Left ventricle myocardium inferior (tissue), 1 donor: Measurements from ENCODE around the gene SYNDIG1. TPM values are rescaled to one million over a fixed set of nuclear protein-coding genes. Genes with fewer than 3 reads are reported as not detected.
A peak's percentile ranks its signal among the peaks of the same experiment; 100 is the strongest.

Experiments used
- DNase-seq: peaks from one replicate; pipeline ENCODE4 v3.0.0-alpha.2; 2020
- H3K27ac ChIP-seq: fragments of 200-600 bp; replicated peaks from 2 replicates; pipeline ENCODE4 v1.8.0; 2021
- H3K27me3 ChIP-seq: fragments of 200-600 bp; 2 replicates; pipeline ENCODE4 v1.8.0; 2021; ENCODE audit warnings: low read depth
- H3K36me3 ChIP-seq: fragments of 200-600 bp; 2 replicates; pipeline ENCODE4 v1.8.0; 2021
- H3K4me1 ChIP-seq: fragments of 200-600 bp; 2 replicates; pipeline ENCODE4 v1.8.0; 2021
- H3K4me3 ChIP-seq: fragments of 200-600 bp; 2 replicates; pipeline ENCODE4 v1.8.0; 2021; ENCODE audit warnings: mild to moderate bottlenecking, moderate library complexity
- H3K9me3 ChIP-seq: fragments of 200-600 bp; replicated peaks from 2 replicates; pipeline ENCODE4 v1.8.0; 2021
- intact Hi-C: fragments of 100-400 bp; cut with micrococcal nuclease; formaldehyde crosslinking; loops from one replicate; pipeline ENCODE4 v1.11.0; 2022
- total RNA-seq: library from RNA; stranded (reverse); fragmentation: NEBNext Ultra II Directional; extraction: Animal tissue kit (Norgen Biotek cat#: 25700); gene quantifications from one replicate; pipeline ENCODE4 v1.2.1, GENCODE V29; 2021
- TF ChIP-seq, protein P1 (sequence below): fragments of 200-600 bp; IDR thresholded peaks from 2 replicates; pipeline ENCODE4 v1.8.0; 2021; ENCODE audit warnings: antibody characterized with exemption, mild to moderate bottlenecking, borderline replicate concordance
- donor health status: DM: no; HTN: yes; CAD: no; lungs with severe emphysema.

Gene SYNDIG1
- total RNA-seq, 1 donor from 2014 or later, result 21.4 TPM

DNA sequence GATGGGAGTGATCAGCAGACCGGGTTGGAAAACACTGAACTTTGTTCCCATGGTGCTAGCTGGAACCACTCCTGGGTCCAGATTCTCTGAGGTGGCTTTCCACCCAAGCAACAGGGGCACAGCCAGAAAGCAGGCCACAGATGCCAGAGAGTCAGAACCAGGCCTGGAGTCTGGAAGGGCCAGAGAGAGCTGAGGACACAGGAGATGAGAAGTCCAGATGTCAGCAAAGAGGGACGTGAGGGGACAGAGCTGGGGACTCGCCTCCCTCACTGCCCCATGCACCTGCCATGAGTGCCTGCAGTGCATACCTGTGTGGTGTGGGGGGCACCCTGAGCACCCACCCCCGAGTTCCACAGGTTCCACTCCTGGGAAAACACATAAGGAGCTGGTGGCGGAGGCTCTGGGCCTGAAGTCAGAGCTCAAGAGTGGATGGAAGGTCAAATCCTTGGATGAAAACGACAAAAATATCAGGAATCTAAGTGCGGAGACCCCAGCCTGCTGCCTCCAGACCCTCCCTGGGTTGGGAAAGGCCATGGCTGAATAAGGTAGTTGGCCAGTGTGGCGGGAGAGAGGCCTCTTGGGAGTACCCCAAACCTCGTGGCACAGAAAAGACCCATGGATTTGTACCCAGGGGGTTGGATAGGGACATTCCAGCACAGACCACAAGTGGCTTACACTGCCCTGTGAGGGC is 224.2 kb downstream of the SYNDIG1 start:
- Histone ChIP-seq H3K9me3 (no peaks in the 10 kb centered on the region), H3K4me3 (no peak overlapping the region), H3K4me1 (peaks cover 22% of the 10 kb centered on the region), H3K27ac (peak overlapping the region; percentile 50), H3K36me3 (no peaks in the 10 kb centered on the region), H3K27me3 (peaks cover 17% of the 10 kb centered on the region)
- TF ChIP-seq, protein P1, sequence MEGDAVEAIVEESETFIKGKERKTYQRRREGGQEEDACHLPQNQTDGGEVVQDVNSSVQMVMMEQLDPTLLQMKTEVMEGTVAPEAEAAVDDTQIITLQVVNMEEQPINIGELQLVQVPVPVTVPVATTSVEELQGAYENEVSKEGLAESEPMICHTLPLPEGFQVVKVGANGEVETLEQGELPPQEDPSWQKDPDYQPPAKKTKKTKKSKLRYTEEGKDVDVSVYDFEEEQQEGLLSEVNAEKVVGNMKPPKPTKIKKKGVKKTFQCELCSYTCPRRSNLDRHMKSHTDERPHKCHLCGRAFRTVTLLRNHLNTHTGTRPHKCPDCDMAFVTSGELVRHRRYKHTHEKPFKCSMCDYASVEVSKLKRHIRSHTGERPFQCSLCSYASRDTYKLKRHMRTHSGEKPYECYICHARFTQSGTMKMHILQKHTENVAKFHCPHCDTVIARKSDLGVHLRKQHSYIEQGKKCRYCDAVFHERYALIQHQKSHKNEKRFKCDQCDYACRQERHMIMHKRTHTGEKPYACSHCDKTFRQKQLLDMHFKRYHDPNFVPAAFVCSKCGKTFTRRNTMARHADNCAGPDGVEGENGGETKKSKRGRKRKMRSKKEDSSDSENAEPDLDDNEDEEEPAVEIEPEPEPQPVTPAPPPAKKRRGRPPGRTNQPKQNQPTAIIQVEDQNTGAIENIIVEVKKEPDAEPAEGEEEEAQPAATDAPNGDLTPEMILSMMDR, result no peak
- DNase-seq, result no peak
- intact Hi-C loops, result no loop called here

DNA sequence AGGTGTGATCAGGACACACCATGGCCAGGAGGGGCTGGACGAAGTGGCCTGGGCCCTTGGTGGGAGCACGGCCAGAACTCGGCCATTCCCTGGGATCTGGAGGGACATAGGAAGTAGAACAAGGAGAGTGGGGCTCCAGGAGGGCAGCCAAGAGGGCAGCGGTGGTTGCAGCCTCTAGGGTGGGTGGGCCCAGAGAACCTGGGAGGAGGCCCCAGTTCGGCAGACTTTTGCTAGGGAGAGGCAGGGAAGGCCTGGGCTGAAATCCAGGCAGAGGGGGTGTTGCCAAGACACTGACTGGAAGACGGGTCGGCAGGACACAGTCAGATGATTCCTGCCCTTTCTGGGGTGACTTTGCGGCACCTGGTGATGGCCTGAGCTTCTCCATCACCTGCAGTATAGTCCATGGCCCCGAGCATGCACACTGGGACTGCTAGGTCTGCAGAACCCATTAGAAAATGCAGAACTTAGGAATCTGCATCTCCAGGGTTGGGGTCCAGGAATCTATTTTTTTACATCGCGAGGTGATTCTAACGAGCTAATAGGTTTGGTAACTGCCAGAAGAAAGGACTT is 224.8 kb downstream of the SYNDIG1 start:
- DNase-seq, result no peak
- H3K4me1 ChIP-seq, result peaks cover 22% of the 10 kb centered on the region
- H3K4me3 ChIP-seq, result no peak overlapping the region
- peaks cover 17% of the 10 kb centered on the region for H3K27me3 ChIP-seq
- no peaks in the 10 kb centered on the region for H3K9me3 ChIP-seq
- intact Hi-C loops, result no loop called here
- peak overlapping the region; percentile 50 for H3K27ac ChIP-seq
- H3K36me3 ChIP-seq, result no peaks in the 10 kb centered on the region
- TF ChIP-seq, protein P1, result no peak

DNA sequence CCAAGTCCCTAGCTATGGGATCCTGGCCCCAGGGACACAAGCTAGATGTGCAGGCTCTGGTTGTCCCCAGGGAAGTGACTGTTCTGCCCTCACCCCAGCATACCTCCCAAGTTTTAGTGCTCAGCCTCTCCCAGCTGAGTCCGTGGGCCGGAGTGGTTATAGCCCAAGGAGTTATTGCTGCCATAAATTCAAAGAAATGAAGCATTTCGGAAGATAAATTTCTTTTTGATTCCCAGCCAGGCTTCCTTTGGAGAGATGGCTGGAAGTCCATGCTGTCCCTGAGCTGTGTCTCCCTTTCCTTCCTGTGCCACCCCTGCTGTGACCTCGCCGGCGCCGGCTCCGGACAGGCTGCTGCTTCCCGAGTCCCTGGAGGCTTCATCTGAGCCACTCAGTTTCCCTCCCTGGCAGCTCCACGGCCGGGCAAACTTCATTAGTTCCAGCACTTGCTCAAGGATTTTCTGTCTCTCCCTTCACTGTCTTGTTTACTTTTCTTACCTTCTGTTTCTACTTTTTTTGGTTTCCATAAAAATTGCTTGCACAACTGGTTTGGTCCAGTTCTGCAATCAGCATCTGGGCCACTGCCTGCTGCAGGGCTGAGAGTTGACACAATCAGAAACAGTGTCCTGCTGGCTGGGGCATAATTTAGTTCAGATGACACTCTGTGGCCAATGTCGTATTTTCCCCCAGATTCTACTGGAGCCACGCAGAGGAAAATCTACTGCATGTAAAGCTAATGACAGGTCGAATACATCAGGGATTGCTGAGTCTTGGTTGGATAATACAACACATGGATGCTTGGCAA is 225.5 kb downstream of the SYNDIG1 start:
- H3K27ac ChIP-seq, result peak overlapping the region; percentile 50
- H3K4me3 ChIP-seq, result no peak overlapping the region
- no peaks in the 10 kb centered on the region for H3K36me3 ChIP-seq
- H3K27me3 ChIP-seq, result peaks cover 17% of the 10 kb centered on the region
- peaks cover 22% of the 10 kb centered on the region for H3K4me1 ChIP-seq
- intact Hi-C loops, result no loop called here
- no peaks in the 10 kb centered on the region for H3K9me3 ChIP-seq
- TF ChIP-seq, protein P1, result no peak
- DNase-seq, result peak; percentile 40

DNA sequence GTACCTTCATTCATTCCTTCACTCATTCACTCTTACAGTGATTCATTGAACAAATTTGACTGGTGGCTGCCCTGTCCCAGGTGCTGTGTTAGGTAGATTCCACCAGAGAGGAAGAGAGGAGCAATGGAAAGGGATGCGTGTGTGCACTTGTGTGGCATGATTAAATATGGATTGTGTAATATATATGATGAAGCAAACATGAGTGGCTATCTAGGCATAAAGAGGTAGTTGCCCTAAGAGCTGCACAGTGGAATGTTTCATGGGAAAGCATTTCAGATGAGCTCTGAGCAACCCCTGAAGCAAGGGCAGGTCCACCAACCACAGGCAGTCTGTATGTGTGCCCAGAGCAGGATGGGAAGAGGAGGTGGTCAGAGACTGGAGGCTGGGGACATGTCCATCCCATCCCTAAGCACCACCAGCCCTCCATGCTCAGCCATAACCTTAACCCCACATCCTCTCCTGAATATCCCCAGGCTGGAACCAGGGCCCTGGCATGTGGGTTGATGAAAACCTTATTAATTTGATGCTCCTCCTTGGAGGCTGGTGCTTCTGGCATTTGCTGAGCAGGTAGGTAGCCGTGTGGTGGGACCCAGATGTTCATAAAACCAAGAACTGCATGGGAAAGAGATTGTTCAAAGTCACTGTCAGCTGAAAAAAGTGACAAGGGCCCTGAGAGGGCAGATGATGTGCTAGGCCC is 226.2 kb downstream of the SYNDIG1 start:
- intact Hi-C loops, result no loop called here
- Histone ChIP-seq H3K4me3 (no peak overlapping the region), H3K4me1 (peaks cover 22% of the 10 kb centered on the region), H3K27me3 (peaks cover 14% of the 10 kb centered on the region), H3K9me3 (no peaks in the 10 kb centered on the region), H3K36me3 (no peaks in the 10 kb centered on the region), H3K27ac (no peak overlapping the region)
- no peak for DNase-seq
- TF ChIP-seq, protein P1, result no peak

DNA sequence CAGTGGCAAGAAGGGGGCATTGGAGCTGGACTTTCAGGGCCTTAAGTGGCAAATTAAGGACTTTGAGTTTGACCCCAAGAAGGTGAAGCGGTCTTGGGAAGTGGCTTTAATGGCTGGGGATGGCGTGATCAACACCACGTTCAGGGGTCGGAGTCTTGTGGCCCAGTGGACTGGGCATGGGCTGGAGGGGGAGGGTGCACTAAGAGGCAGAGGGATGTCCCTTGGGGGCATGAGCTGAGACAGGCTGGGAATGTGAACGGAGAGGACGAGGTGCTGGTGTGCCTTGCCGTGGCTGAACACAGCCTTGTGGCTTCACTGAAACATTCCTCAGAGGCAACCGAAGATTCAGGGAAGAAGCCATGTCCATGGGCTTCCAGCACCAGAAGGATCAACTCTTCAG is 227.0 kb downstream of the SYNDIG1 start:
- TF ChIP-seq, protein P1, result no peak
- intact Hi-C loops, result no loop called here
- H3K4me1 ChIP-seq, result peaks cover 22% of the 10 kb centered on the region

More for the DNA sequence above, 227.0 kb downstream of the SYNDIG1 start:
- H3K9me3 ChIP-seq, result no peaks in the 10 kb centered on the region
- no peaks in the 10 kb centered on the region for H3K36me3 ChIP-seq
- peaks cover 11% of the 10 kb centered on the region for H3K27me3 ChIP-seq
- DNase-seq, result no peak
- H3K4me3 ChIP-seq, result no peak overlapping the region
- no peak overlapping the region for H3K27ac ChIP-seq
